Ovary (tissue), 9 donors: Measurements from ENCODE around the gene ZNF493. TPM values are rescaled to one million over a fixed set of nuclear protein-coding genes. Genes with fewer than 3 reads are reported as not detected.

Experiments
- DNase-seq, 5 donors: peaks; one replicate each; pipeline ENCODE4 v3.0.0-alpha.2; 2019 to 2020
- H3K27ac ChIP-seq, 2 donors: fragments of 200-600 bp; one replicate each; pipeline versions ENCODE4 v1.5.1 to v1.8.0; 2019 to 2022
- H3K27me3 ChIP-seq: fragments of 200-600 bp; one replicate; pipeline ENCODE4 v1.8.0; 2022
- H3K36me3 ChIP-seq: fragments of 200-600 bp; sonication (generic); one replicate; pipeline ENCODE4 v1.5.1; 2019
- H3K4me1 ChIP-seq: one replicate; pipeline ENCODE4 v1.8.1; 2013; ENCODE audit warnings: mild to moderate bottlenecking, moderate library complexity; ENCODE audit not compliant: insufficient read depth
- H3K4me3 ChIP-seq: fragments of 200-600 bp; sonication (generic); one replicate; pipeline ENCODE4 v1.5.1; 2017
- H3K9me3 ChIP-seq, 2 donors: fragments of 200-600 bp in 1 of 2; sonication (generic) in 1 of 2; one replicate each; pipeline versions ENCODE4 v1.5.1 to v1.8.1; 2013 to 2019; ENCODE audit warnings: mild to moderate bottlenecking in 1 of 2, moderate library complexity in 1 of 2
- EP300 ChIP-seq: sonication (generic); formaldehyde crosslinking; IDR thresholded peaks from one replicate; pipeline ENCODE4 v1.6.1; 2017; ENCODE audit warnings: antibody characterized with exemption
- POLR2A ChIP-seq: fragments of 450-650 bp; IDR thresholded peaks from one replicate; pipeline ENCODE4 v1.6.1; 2017; ENCODE audit warnings: antibody characterized with exemption, mild to moderate bottlenecking, moderate library complexity
- WGBS, 3 donors: extraction: QIAGEN DNeasy Blood & Tissue Kit in 1 of 3; methylation state at CpG; one replicate each; pipeline versions ENCODE4 v1.1.5 to v1.1.7; 2013 to 2017; 5-methylcytosine and 5-hydroxymethylcytosine counted together
- intact Hi-C, 4 donors: fragments of 100-400 bp; cut with DNase I; formaldehyde crosslinking; loops; one replicate each; pipeline versions ENCODE4 v1.11.0 to v1.15.1; 2022 to 2023
- polyA plus RNA-seq, 2 donors: library from polyadenylated mRNA; stranded (reverse); fragments of 200-250 nt in 1 of 2; fragments of 350-450 nt in 1 of 2; fragmentation: Illumina TruSeq in 1 of 2; extraction: RNeasy Lipid Tissue Mini Kit (QIAGEN cat#74804) in 1 of 2; gene quantifications; one replicate each; pipeline ENCODE4 v1.2.3, GENCODE V29; 2013 to 2014
- total RNA-seq, 7 donors: library from RNA; depleted of rRNA in 2 of 7; stranded (reverse); fragments of >200 nt in 2 of 7; fragmentation: NEBNext Ultra II Directional in 3 of 7; extraction: Animal tissue kit (Norgen Biotek cat#: 25700) in 3 of 7; gene quantifications; one replicate each; pipeline versions ENCODE4 v1.1.0 to v1.2.4, GENCODE V29; 2016 to 2023
- TF ChIP-seq, protein P1 (sequence below), 3 donors: fragments of 450-650 bp in 2 of 3; fragments of 200-600 bp in 1 of 3; IDR thresholded peaks; one replicate each; pipeline versions ENCODE4 v1.5.1 to v1.8.0; 2016 to 2022; ENCODE audit warnings: antibody characterized with exemption in 3 of 3, mild to moderate bottlenecking in 1 of 3
- donor health status: DM: no; HTN: no; CAD: no; lungs with moderate emphysema.
- donor health status: DM: no; HTN: no; CAD: no.
- donor health status: Bipolar disorder and iron deficiency.
- donor health status: DM: yes; HTN: yes; CAD: no.
- donor health status: DM: no; HTN: no; CAD: no.
- donor health status: DM: yes; HTN: yes; CAD: no.

Gene ZNF493
- total and polyA plus RNA-seq, 9 donors: 12.6 to 86.6 (median 33.5) TPM

DNA sequence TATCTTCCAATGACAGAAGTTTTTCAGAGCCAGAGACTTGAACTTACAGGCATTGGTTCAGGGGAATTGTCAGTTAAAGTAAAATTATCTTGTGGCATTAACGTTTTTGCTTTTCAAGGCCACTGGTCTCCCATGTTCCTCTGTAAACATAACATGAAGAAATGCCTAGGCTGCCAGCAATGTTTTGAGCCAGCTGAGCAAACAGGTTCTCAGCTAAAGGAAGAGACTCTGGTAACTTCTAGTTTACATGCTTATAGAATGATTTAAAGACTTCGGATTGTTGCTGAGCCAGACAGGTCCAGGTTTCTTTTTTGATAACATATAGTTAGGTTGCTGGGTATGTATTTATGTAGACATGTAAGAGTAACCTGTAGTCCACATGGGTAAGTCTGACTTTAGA, 35.7 kb downstream of the ZNF493 start:
- H3K4me1 ChIP-seq: peaks cover 2% of the 10 kb centered on the region
- 43 to 55% (median 48%) methylated on average over 2 of the region's 2 CpGs for WGBS, 3 donors
- intact Hi-C loops: no loop called here
- peaks cover 3 to 20% of the 10 kb centered on the region in 2 donors for H3K9me3 ChIP-seq
- H3K36me3 ChIP-seq: no peaks in the 10 kb centered on the region
- TF ChIP-seq POLR2A: no peak
- TF ChIP-seq EP300: no peak
- TF ChIP-seq, protein P1, sequence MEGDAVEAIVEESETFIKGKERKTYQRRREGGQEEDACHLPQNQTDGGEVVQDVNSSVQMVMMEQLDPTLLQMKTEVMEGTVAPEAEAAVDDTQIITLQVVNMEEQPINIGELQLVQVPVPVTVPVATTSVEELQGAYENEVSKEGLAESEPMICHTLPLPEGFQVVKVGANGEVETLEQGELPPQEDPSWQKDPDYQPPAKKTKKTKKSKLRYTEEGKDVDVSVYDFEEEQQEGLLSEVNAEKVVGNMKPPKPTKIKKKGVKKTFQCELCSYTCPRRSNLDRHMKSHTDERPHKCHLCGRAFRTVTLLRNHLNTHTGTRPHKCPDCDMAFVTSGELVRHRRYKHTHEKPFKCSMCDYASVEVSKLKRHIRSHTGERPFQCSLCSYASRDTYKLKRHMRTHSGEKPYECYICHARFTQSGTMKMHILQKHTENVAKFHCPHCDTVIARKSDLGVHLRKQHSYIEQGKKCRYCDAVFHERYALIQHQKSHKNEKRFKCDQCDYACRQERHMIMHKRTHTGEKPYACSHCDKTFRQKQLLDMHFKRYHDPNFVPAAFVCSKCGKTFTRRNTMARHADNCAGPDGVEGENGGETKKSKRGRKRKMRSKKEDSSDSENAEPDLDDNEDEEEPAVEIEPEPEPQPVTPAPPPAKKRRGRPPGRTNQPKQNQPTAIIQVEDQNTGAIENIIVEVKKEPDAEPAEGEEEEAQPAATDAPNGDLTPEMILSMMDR (IDR thresholded peaks at IDR 0.05): no peak
- DNase-seq: no peak
- no peak overlapping the region for H3K27ac ChIP-seq
- no peak overlapping the region for H3K4me3 ChIP-seq
- H3K27me3 ChIP-seq: no peaks in the 10 kb centered on the region

DNA sequence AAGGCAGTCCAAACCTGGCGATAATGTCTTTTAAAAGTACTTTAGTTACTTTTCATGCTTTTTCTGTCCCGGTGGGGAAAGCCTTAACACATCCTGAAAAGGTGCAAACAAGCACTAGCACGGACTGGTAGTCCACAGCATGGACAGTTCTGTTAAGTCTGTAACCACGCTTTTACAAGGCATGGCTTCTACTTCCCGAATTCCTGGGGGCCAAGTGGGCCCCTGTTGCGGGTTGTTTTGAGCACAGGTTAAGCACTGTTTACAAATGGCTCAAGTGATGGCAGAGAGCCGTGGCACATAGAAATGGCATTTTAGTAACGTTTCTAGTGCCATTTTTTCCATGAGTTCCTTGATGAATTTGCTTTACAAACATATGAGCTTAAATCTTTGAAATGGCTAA, 37.6 kb downstream of the ZNF493 start:
- no peak overlapping the region for H3K4me3 ChIP-seq
- H3K4me1 ChIP-seq: peaks cover 2% of the 10 kb centered on the region
- H3K9me3 ChIP-seq: peaks cover 3 to 13% of the 10 kb centered on the region in 2 donors
- no peak for DNase-seq
- no peak for TF ChIP-seq POLR2A
- TF ChIP-seq, protein P1 (IDR thresholded peaks at IDR 0.05): no peak
- no peak for TF ChIP-seq EP300
- intact Hi-C loops: no loop called here
- H3K27me3 ChIP-seq: no peaks in the 10 kb centered on the region
- H3K27ac ChIP-seq: no peak overlapping the region
- WGBS, 3 donors: 87 to 90% (median 88%) methylated on average over 8 of the region's 8 CpGs
- H3K36me3 ChIP-seq: no peaks in the 10 kb centered on the region

DNA sequence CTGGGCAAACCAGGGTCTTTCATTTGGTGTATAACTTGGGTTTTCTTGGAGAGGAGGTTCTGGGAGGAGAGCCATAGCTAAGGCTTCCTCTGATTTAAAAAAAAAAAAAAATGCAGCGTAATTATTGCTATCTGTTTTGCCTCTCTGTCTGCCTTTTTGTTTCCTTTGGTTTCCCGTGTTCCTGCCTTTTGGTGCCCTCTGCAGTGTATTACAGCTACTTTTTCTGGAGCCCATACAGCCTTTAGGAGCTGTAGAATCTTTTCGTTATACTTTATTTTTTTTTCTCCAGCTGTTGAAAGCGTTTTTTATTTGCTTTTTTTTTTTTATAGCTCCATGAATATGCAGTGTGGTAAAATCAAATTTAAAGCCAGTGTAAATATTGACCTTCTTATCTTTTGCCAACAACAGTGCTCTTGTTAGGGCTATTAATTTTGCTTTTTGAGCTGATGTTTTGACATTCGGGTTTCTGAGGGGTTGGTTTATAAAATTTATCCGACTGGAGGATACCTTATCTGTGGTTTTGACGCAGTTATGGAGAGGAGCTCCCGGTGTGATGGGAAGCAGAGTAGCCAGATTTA, 38.1 kb downstream of the ZNF493 start:
- TF ChIP-seq POLR2A: no peak
- 16 to 30% (median 17%) methylated on average over 8 of the region's 8 CpGs for WGBS, 3 donors
- no peak for DNase-seq
- Histone ChIP-seq H3K4me1 (peaks cover 2% of the 10 kb centered on the region), H3K9me3 (peaks cover 3 to 13% of the 10 kb centered on the region in 2 donors), H3K36me3 (no peaks in the 10 kb centered on the region), H3K4me3 (no peak overlapping the region), H3K27me3 (no peaks in the 10 kb centered on the region), H3K27ac (peak overlapping the region in 1 of 2 donors; percentile 34)
- intact Hi-C loops: no loop called here

DNA sequence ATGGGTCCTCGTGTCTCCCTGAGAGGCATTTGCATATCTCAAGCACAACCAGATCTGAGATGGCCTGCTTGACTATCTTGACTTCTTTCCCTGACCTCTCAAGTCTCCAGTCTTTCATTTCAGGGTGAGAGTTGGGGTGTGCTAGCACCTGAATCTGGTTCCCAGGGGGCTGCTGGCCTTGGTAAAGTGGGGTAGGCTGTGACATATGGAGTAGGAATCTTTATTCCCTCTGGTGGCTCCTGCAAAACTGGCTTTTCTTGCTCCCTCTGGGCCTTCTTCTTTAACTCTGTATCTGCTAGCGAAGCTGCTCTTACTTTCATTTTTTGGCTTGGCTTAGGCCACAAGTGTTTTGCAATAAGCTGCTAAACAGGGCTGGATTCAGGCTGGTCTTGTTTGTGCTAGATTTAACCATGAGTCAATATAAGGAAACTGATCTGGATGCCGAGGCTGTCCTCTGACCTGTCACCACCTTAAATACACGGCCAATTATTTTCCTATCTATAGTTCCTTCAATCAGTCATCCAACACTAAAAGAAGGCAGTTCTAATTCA, 42.3 kb downstream of the ZNF493 start:
- intact Hi-C loops: no loop called here
- WGBS, 3 donors: 4 to 19% (median 10%) methylated on average over 4 of the region's 4 CpGs
- peak overlapping the region; percentile 38 for H3K4me3 ChIP-seq
- TF ChIP-seq, protein P1 (IDR thresholded peaks at IDR 0.05): no peak
- TF ChIP-seq POLR2A (no peak), EP300 (no peak)
- H3K9me3 ChIP-seq: peaks cover 0 to 7% of the 10 kb centered on the region in 2 donors
- H3K4me1 ChIP-seq: peaks cover 8% of the 10 kb centered on the region
- H3K27ac ChIP-seq: peak overlapping the region; percentile 78 to 95
- no peaks in the 10 kb centered on the region for H3K27me3 ChIP-seq
- peak in 3 of 5 donors; percentile 28 to 59 (median 39) for DNase-seq
- no peaks in the 10 kb centered on the region for H3K36me3 ChIP-seq

DNA sequence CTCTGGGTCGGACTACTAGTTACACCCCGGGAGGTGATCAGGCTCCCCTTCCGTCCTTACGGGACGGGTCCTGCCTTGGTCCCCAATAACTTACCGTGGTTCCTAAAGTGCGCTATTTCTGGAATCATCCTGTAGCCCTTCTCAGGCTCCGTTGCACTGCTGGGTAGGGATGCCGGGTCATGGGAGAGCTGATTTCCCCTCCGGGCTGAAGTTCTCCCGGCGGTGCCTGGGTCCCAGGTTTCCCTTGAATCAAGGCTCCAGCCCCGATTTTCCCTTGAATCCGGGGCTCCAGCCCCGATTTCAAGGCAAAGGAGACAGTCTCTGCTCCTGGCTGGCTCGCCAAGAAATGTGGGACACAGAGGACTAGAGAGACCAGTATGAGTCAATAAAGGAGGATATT, 43.4 kb downstream of the ZNF493 start:
- Histone ChIP-seq H3K27me3 (no peaks in the 10 kb centered on the region), H3K4me1 (peaks cover 8% of the 10 kb centered on the region), H3K27ac (peak overlapping the region; percentile 78 to 95), H3K9me3 (peaks cover 0 to 7% of the 10 kb centered on the region in 2 donors), H3K36me3 (no peaks in the 10 kb centered on the region), H3K4me3 (peak overlapping the region; percentile 38)
- intact Hi-C loops: no loop called here
- 7 to 39% (median 7%) methylated on average over 16 of the region's 16 CpGs for WGBS, 3 donors
- TF ChIP-seq, protein P1 (IDR thresholded peaks at IDR 0.05): no peak
- TF ChIP-seq POLR2A (no peak), EP300 (no peak)
- peak; percentile 32 to 63 (median 53) for DNase-seq
